SK-N-SH (cell line): ENCODE measurements around the gene GFOD2. TPM values are rescaled to one million over a fixed set of nuclear protein-coding genes. Genes with fewer than 3 reads are reported as not detected.

ENCODE experiments used
- CTCF ChIA-PET: fragments of 300-600, 350-600 bp; formaldehyde crosslinking; extraction: SDS; loops from one replicate; lab custom pipeline; 2021; lab: Yijun Ruan, JAX
- POLR2A ChIA-PET: fragments of 350-600 bp; sonication (Branson Sonifier 250); formaldehyde crosslinking; extraction: SDS; loops from one replicate; lab custom pipeline; 2020; ENCODE audit warnings: antibody characterized with exemption, inconsistent platforms; lab: Yijun Ruan, JAX
- DNase-seq: peaks from one replicate; pipeline ENCODE4 v3.0.0; 2012
- H2AFZ ChIP-seq: fragments of 200-600 bp; sonication (generic); 2 replicates; pipeline ENCODE4 v1.8.1; 2016; ENCODE audit warnings: antibody characterized with exemption, mild to moderate bottlenecking, low read depth
- H3F3A ChIP-seq: fragments of 200-600 bp; sonication (generic); replicated peaks from 2 replicates; pipeline ENCODE3; 2016; ENCODE audit warnings: antibody characterized with exemption, mild to moderate bottlenecking; ENCODE audit not compliant: insufficient read depth
- H3K27ac ChIP-seq, 2 experiments: fragments of 200-500 bp in 1 of 2; fragments of 200-600 bp in 1 of 2; sonication (Bioruptor generic) in 1 of 2; sonication (generic), shearing (Covaris generic) in 1 of 2; 2 replicates each; pipeline versions ENCODE4 v1.5.1 to v1.6.1; 2014 to 2016; ENCODE audit warnings: low read depth in 2 of 2, inconsistent platforms in 1 of 2, low read length in 1 of 2, mild to moderate bottlenecking in 1 of 2, mixed read lengths in 1 of 2
- H3K27me3 ChIP-seq: fragments of 200-600 bp; sonication (generic), shearing (Covaris generic); 2 replicates; pipeline ENCODE4 v1.6.1; 2016; ENCODE audit warnings: mixed run types; ENCODE audit not compliant: insufficient read depth
- H3K36me3 ChIP-seq, 2 experiments: fragments of 200-500 bp in 1 of 2; fragments of 200-600 bp in 1 of 2; sonication (Bioruptor generic) in 1 of 2; sonication (generic) in 1 of 2; replicated peaks in 1 of 2; 2 replicates each; pipeline versions ENCODE3 to v1.5.1; 2014 to 2016; ENCODE audit warnings: low read length in 1 of 2, mild to moderate bottlenecking in 1 of 2; ENCODE audit not compliant: insufficient read depth in 2 of 2, control insufficient read depth in 1 of 2
- H3K4me1 ChIP-seq, 2 experiments: fragments of 200-500 bp in 1 of 2; fragments of 200-600 bp in 1 of 2; sonication (Bioruptor generic) in 1 of 2; sonication (generic), shearing (Covaris generic) in 1 of 2; 2 replicates each; pipeline versions ENCODE4 v1.5.1 to v1.6.1; 2014 to 2016; ENCODE audit warnings: low read depth in 1 of 2, low read length in 1 of 2, mixed run types in 1 of 2; ENCODE audit not compliant: insufficient read depth in 2 of 2, control insufficient read depth in 1 of 2
- H3K4me2 ChIP-seq: fragments of 200-600 bp; sonication (generic), shearing (Covaris generic); 2 replicates; pipeline ENCODE4 v1.6.1; 2017; ENCODE audit warnings: mixed run types
- H3K4me3 ChIP-seq, 2 experiments: fragments of 200-500 bp in 1 of 2; fragments of 200-600 bp in 1 of 2; sonication (Bioruptor generic) in 1 of 2; sonication (generic), shearing (Covaris generic) in 1 of 2; 2 replicates each; pipeline versions ENCODE4 v1.5.1 to v1.8.1; 2014 to 2016; ENCODE audit warnings: low read depth in 2 of 2, inconsistent platforms in 1 of 2, low read length in 1 of 2, mild to moderate bottlenecking in 1 of 2, mixed read lengths in 1 of 2, moderate library complexity in 1 of 2
- H3K79me2 ChIP-seq: fragments of 200-600 bp; sonication (generic); 2 replicates; pipeline ENCODE4 v1.8.1; 2017; ENCODE audit warnings: mild to moderate bottlenecking; ENCODE audit not compliant: insufficient read depth
- H3K9ac ChIP-seq: fragments of 200-600 bp; sonication (generic); 2 replicates; pipeline ENCODE4 v1.6.1; 2017; ENCODE audit warnings: mixed run types
- H3K9me2 ChIP-seq: fragments of 200-600 bp; sonication (generic); 2 replicates; pipeline ENCODE4 v1.6.1; 2017; ENCODE audit warnings: mixed run types
- H3K9me3 ChIP-seq: fragments of 200-600 bp; sonication (generic); 2 replicates; pipeline ENCODE4 v1.6.1; 2017; ENCODE audit warnings: mixed run types, mild to moderate bottlenecking, moderate library complexity
- H4K20me1 ChIP-seq: fragments of 200-600 bp; sonication (generic); 2 replicates; pipeline ENCODE4 v1.6.1; 2017; ENCODE audit warnings: mild to moderate bottlenecking, mixed run types; ENCODE audit not compliant: insufficient read depth
- ELF1 ChIP-seq: IDR thresholded peaks from 2 replicates; pipeline ENCODE4 v1.4.0; 2012
- EZH2phosphoT487 ChIP-seq: fragments of 200-600 bp; sonication (generic); IDR thresholded peaks from 2 replicates; pipeline ENCODE4 v1.6.1; 2017; ENCODE audit warnings: low read depth, mixed run types, mild to moderate bottlenecking, antibody characterized with exemption, moderate library complexity, borderline replicate concordance
- FOSL2 ChIP-seq: IDR thresholded peaks from 2 replicates; pipeline ENCODE4 v1.4.0; 2012; ENCODE audit warnings: low read depth, mild to moderate bottlenecking, moderate library complexity, borderline replicate concordance
- FOXJ3 ChIP-seq: sonication (generic); formaldehyde crosslinking; IDR thresholded peaks from 2 replicates; pipeline ENCODE4 v1.5.1; 2020; ENCODE audit warnings: mild to moderate bottlenecking, missing genetic modification reagents
- GATA2 ChIP-seq: sonication (generic); formaldehyde crosslinking; IDR thresholded peaks from 2 replicates; pipeline ENCODE4 v1.5.0; 2020; ENCODE audit warnings: mild to moderate bottlenecking, missing genetic modification reagents
- JUND ChIP-seq: IDR thresholded peaks from 2 replicates; pipeline ENCODE4 v1.4.0; 2012
- MXI1 ChIP-seq: IDR thresholded peaks from 2 replicates; pipeline ENCODE4 v1.6.1; 2012; ENCODE audit warnings: mild to moderate bottlenecking, low read depth, low read length, improper control_type of control experiment
- NFIC ChIP-seq: IDR thresholded peaks from 2 replicates; pipeline ENCODE4 v1.4.0; 2012; ENCODE audit warnings: borderline replicate concordance
- NRF1 ChIP-seq: IDR thresholded peaks from 2 replicates; pipeline ENCODE4 v1.6.1; 2012; ENCODE audit warnings: low read depth, mild to moderate bottlenecking, low read length
- RCOR1 ChIP-seq: fragments of 150-350 bp; IDR thresholded peaks from 2 replicates; pipeline ENCODE4 v1.6.1; 2017; ENCODE audit warnings: antibody characterized with exemption, low read length
- SMC3 ChIP-seq: IDR thresholded peaks from 2 replicates; pipeline ENCODE4 v1.6.1; 2012; ENCODE audit warnings: low read depth, low read length, improper control_type of control experiment
- TCF12 ChIP-seq: IDR thresholded peaks from 2 replicates; pipeline ENCODE4 v1.4.0; 2012
- TEAD4 ChIP-seq: IDR thresholded peaks from 2 replicates; pipeline ENCODE4 v1.4.0; 2012; ENCODE audit warnings: mild to moderate bottlenecking, borderline replicate concordance; ENCODE audit not compliant: insufficient read depth
- WGBS: methylation state at CpG from one replicate; pipeline ENCODE4 v1.1.6; 2017; ENCODE audit warnings: low lambda C conversion rate; 5-methylcytosine and 5-hydroxymethylcytosine counted together
- polyA plus RNA-seq, 3 experiments: library from polyadenylated mRNA; depleted of rRNA; stranded (reverse); fragments of >200 nt; gene quantifications; 2 replicates each; pipeline ENCODE4 v1.2.3, GENCODE V29; 2012
- TF ChIP-seq, protein P1 (sequence below): fragments of 200-600 bp; sonication (generic); IDR thresholded peaks from 2 replicates; pipeline ENCODE4 v1.6.1; 2017; ENCODE audit warnings: antibody characterized with exemption, mild to moderate bottlenecking, moderate library complexity
- TF ChIP-seq, protein P2 (sequence below): IDR thresholded peaks from 2 replicates; pipeline ENCODE4 v1.4.0; 2012; ENCODE audit warnings: low read depth, borderline replicate concordance
- TF ChIP-seq, protein P3 (sequence below): fragments of 150-350 bp; IDR thresholded peaks from 2 replicates; pipeline ENCODE4 v1.6.1; 2016; ENCODE audit warnings: mild to moderate bottlenecking, low read depth, low read length
- TF ChIP-seq, protein P4 (sequence below): IDR thresholded peaks from 2 replicates; pipeline ENCODE4 v1.4.0; 2012; ENCODE audit warnings: low read depth, borderline replicate concordance
- TF ChIP-seq, protein P5 (sequence below): fragments of 150-350 bp; IDR thresholded peaks from 2 replicates; pipeline ENCODE4 v1.6.1; 2017; ENCODE audit warnings: antibody characterized with exemption, low read length, low read depth, borderline replicate concordance

GFOD2 gene
- polyA plus RNA-seq, 1 of the 3 experiments (the other 2 are of a cell fraction) = 19.0 TPM

- Histone ChIP-seq H3K27me3 (no peaks in the 10 kb centered on the region), H3K9me2 (no peaks in the 10 kb centered on the region), H3F3A (peaks cover 8% of the 10 kb centered on the region), H3K9ac (no peak overlapping the region), H3K27ac (no peak overlapping the region), H4K20me1 (peaks cover 19% of the 10 kb centered on the region; the same call in 1 of the 2 replicates), H3K4me3 (no peak overlapping the region), H3K4me1 (peaks cover 0 to 12% of the 10 kb centered on the region in 2 experiments; a peak in 1 of 4 replicates), H3K79me2 (peaks cover 92% of the 10 kb centered on the region), H3K4me2 (no peak overlapping the region), H3K36me3 (peaks cover 0 to 2% of the 10 kb centered on the region in 2 experiments), H2AFZ (no peak overlapping the region), H3K9me3 (no peaks in the 10 kb centered on the region)
- ChIA-PET POLR2A (no interaction called here), CTCF (interaction anchor here (1.0 kb wide), 1 partner anchor 110 kb away, joined by 3 read pairs; no protein-coding TSS in a partner anchor)
- TF ChIP-seq MXI1 (no peak), RCOR1 (no peak), ELF1 (no peak), NFIC (no peak), GATA2 (no peak), NRF1 (no peak), TCF12 (no peak), SMC3 (no peak), FOXJ3 (CRISPR knock-in tag) (no peak), EZH2phosphoT487 (no peak), JUND (no peak), FOSL2 (no peak), TEAD4 (no peak)
- TF ChIP-seq, protein P1, sequence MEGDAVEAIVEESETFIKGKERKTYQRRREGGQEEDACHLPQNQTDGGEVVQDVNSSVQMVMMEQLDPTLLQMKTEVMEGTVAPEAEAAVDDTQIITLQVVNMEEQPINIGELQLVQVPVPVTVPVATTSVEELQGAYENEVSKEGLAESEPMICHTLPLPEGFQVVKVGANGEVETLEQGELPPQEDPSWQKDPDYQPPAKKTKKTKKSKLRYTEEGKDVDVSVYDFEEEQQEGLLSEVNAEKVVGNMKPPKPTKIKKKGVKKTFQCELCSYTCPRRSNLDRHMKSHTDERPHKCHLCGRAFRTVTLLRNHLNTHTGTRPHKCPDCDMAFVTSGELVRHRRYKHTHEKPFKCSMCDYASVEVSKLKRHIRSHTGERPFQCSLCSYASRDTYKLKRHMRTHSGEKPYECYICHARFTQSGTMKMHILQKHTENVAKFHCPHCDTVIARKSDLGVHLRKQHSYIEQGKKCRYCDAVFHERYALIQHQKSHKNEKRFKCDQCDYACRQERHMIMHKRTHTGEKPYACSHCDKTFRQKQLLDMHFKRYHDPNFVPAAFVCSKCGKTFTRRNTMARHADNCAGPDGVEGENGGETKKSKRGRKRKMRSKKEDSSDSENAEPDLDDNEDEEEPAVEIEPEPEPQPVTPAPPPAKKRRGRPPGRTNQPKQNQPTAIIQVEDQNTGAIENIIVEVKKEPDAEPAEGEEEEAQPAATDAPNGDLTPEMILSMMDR = no peak
- TF ChIP-seq, protein P2, sequence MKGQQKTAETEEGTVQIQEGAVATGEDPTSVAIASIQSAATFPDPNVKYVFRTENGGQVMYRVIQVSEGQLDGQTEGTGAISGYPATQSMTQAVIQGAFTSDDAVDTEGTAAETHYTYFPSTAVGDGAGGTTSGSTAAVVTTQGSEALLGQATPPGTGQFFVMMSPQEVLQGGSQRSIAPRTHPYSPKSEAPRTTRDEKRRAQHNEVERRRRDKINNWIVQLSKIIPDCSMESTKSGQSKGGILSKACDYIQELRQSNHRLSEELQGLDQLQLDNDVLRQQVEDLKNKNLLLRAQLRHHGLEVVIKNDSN = no peak
- TF ChIP-seq, protein P3, sequence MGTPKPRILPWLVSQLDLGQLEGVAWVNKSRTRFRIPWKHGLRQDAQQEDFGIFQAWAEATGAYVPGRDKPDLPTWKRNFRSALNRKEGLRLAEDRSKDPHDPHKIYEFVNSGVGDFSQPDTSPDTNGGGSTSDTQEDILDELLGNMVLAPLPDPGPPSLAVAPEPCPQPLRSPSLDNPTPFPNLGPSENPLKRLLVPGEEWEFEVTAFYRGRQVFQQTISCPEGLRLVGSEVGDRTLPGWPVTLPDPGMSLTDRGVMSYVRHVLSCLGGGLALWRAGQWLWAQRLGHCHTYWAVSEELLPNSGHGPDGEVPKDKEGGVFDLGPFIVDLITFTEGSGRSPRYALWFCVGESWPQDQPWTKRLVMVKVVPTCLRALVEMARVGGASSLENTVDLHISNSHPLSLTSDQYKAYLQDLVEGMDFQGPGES = no peak
- TF ChIP-seq, protein P4, sequence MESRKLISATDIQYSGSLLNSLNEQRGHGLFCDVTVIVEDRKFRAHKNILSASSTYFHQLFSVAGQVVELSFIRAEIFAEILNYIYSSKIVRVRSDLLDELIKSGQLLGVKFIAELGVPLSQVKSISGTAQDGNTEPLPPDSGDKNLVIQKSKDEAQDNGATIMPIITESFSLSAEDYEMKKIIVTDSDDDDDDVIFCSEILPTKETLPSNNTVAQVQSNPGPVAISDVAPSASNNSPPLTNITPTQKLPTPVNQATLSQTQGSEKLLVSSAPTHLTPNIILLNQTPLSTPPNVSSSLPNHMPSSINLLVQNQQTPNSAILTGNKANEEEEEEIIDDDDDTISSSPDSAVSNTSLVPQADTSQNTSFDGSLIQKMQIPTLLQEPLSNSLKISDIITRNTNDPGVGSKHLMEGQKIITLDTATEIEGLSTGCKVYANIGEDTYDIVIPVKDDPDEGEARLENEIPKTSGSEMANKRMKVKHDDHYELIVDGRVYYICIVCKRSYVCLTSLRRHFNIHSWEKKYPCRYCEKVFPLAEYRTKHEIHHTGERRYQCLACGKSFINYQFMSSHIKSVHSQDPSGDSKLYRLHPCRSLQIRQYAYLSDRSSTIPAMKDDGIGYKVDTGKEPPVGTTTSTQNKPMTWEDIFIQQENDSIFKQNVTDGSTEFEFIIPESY = no peak
- TF ChIP-seq, protein P5, sequence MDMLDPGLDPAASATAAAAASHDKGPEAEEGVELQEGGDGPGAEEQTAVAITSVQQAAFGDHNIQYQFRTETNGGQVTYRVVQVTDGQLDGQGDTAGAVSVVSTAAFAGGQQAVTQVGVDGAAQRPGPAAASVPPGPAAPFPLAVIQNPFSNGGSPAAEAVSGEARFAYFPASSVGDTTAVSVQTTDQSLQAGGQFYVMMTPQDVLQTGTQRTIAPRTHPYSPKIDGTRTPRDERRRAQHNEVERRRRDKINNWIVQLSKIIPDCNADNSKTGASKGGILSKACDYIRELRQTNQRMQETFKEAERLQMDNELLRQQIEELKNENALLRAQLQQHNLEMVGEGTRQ = no peak
- WGBS = 94% methylated on average over 4 of the region's 4 CpGs
- no peak for DNase-seq
These were observed 11.9 kb downstream of the GFOD2 start for GRCh38 chr16:67707210-67707609.
